GM18951 (cell line): ENCODE results near the gene FXYD6.

Experiments
- POLR2A ChIP-seq: IDR thresholded peaks from 4 replicates; pipeline ENCODE4 v1.6.1; 2011; ENCODE audit warnings: mild to moderate bottlenecking; ENCODE audit not compliant: insufficient read length, insufficient read depth; ENCODE audit errors: extremely low read depth
- in situ Hi-C: fragments of 300-500 bp; cut with MboI; formaldehyde crosslinking; loops from one replicate; pipeline ENCODE4 v1.12.0; 2022; ENCODE audit warnings: low sequenced_read_pairs, mixed read lengths, inconsistent platforms; ENCODE audit not compliant: unreplicated experiment

The FXYD6 gene

DNA sequence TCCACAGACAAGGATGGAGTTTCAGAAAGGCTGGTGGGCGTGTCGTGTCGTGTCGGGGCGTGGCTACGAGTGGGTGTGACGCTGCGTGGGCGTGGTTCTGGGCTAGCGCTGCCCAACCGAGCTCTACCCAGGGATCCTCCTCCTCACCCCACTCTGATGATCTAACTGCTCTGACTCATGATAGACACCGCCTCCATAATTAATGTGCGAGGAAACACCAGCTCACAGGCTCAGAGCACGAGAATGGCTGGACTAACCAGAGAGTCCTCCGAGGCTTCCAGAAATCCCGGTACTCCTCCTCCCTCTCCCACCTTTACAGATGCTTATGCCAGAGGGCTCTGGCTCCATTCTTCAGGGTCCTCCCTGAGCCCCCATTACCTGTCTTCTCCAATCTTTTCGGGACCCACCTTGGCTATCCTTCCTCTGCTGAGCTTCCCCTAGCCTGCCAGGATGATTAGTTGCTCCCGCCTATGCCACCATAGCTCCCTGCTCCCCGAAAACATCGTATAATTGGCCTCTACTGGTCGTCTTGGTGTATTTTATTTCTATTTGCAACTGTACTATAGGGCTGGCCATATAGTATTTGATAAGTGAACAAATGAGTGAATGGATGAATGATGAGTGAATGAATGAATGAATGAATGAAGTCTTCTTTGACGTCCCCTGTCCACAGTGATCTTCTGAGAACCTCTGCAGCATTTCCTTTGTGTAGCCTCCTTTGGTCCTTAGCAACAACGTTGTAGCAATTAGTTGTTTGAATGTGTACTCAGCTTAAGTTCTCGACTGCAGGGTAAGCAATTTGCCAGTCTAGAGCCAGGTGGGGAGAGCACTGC lies 31.0 kb upstream of the FXYD6 start:
- no peak for TF ChIP-seq POLR2A
- in situ Hi-C loops = no loop called here

GRCh38 chr11:117906710-117907109 lies 30.3 kb upstream of the FXYD6 start:
- in situ Hi-C loops = no loop called here
- no peak for TF ChIP-seq POLR2A

DNA sequence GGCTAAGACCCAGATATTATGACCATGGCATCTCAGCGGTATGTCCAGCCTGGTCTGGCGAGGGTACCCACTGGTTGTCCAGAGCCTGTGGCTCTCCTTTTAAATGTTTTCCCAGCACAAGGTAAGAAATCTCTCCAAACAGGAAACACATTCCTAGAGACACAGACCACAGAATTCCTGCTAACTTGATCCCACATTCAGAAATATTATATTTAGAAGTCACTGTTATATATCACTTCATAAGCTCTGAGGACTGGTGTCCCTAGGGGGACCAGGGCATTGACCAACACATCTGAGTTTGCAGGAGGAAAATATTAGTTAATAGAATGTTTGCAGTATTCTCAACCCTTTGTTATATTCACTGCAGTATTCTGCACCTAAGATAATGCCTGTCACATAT lies 29.7 kb upstream of the FXYD6 start:
- TF ChIP-seq POLR2A = no peak
- in situ Hi-C loops = no loop called here

- TF ChIP-seq POLR2A = no peak
- in situ Hi-C loops = no loop called here
Measured at GRCh38 chr11:117905524-117905923, 29.1 kb upstream of the FXYD6 start.

- in situ Hi-C loops = no loop called here
- no peak for TF ChIP-seq POLR2A
Measured at GRCh38 chr11:117903505-117904382, 27.3 kb upstream of the FXYD6 start.

DNA sequence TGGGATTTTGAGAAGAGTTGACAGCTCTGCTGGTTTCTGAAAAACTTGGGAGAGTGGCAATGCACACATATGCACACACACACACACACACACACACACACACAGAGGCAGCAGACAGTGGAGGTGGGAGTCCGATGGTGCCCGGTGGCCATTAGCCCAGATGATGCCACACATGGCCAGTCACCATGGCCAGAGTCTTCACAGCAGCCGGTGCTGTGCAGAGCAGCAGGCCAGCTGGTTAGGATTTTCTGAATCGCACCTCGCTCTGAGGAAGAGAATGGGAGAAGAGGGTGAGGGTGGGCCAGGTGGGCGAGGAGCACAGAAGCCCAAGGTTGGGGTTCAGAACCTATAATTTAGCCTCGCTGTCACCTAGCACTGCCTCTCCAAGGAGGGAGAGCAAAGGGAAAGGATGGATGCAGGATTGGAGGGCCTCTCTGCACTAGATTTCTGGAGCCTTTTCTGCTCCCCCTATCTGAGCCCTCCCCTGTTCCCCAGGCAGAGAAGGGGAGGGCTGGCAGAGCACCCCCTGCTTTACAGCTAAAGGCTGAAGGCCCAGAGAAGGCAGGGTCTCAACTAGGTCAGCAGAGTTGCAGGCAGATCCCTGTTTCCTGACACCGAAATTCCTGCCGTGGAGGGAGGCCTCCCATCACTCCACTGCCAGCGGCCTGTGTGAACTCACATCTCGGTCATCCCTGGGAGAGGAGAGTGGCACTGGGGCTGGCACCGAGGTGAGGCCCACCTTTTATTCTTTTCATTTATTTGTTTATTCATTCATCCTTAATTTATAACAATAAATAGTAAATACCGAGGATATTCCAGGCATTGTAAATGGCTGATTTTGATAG lies 25.8 kb upstream of the FXYD6 start:
- TF ChIP-seq POLR2A = no peak
- in situ Hi-C loops = no loop called here

GRCh38 chr11:117901601-117902000 lies 25.1 kb upstream of the FXYD6 start:
- TF ChIP-seq POLR2A = no peak
- in situ Hi-C loops = no loop called here

GRCh38 chr11:117900720-117901440 lies 24.4 kb upstream of the FXYD6 start:
- TF ChIP-seq POLR2A = no peak
- in situ Hi-C loops = no loop called here

GRCh38 chr11:117900121-117900648 lies 23.7 kb upstream of the FXYD6 start:
- TF ChIP-seq POLR2A = no peak
- in situ Hi-C loops = no loop called here

DNA sequence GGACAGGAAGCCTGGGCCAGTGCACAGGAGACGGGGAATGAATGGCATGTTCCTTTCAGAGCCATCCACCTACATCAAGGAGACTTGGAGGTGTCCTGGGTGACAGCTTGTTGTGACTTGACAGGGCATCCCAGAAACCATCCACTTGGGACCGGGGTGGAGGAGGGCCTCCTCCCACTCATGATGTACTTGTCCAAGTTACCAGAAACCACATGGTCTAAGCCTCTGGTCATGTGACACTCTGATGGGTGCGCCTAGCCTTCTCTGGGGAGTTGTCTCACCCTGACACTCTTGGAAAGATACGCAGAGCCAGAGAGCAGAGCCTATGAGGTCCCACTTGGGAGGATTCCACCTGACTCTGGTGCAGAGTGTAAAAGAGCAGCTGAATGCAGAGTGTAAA lies 21.6 kb upstream of the FXYD6 start:
- in situ Hi-C loops = no loop called here
- TF ChIP-seq POLR2A = no peak

GRCh38 chr11:117892651-117893050 lies 16.2 kb upstream of the FXYD6 start:
- in situ Hi-C loops = no loop called here
- no peak for TF ChIP-seq POLR2A

DNA sequence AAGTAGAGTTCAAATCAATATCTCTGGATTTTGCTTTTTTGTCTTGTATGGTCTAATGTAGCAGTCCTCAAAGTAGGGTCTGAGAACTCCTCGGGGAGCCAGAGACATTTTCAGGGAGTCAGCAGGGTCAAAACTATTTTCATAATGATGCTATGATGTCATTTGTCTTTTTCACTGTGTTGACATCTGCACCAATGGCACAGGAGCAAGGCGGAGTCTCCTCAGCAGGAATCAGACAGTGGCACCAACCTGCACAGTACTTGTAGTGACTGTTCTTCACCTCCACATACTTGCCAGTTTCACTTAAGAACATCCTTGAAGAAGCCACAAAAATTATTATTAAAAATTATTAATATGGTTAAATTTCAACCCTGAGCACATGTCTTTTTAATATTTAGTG lies 14.9 kb upstream of the FXYD6 start:
- TF ChIP-seq POLR2A = no peak
- in situ Hi-C loops = no loop called here
